Epithelial cell of proximal tubule (primary cell): Measurements from ENCODE around the gene IZUMO1. TPM values are rescaled to one million over a fixed set of nuclear protein-coding genes. Genes with fewer than 3 reads are reported as not detected.
A peak's percentile ranks its signal among the peaks of the same experiment; 100 is the strongest.

Experiments
- DNase-seq: peaks from one replicate; pipeline ENCODE4 v3.0.0-alpha.2; 2011; ENCODE audit warnings: low read depth
- H3K4me3 ChIP-seq: 2 replicates; pipeline ENCODE4 v1.5.1; 2011; ENCODE audit warnings: low read depth, mild to moderate bottlenecking, low read length
- CTCF ChIP-seq: conservative IDR thresholded peaks from 2 replicates; pipeline ENCODE4 v1.5.1; 2012; ENCODE audit warnings: low read depth, mild to moderate bottlenecking, low read length
- total RNA-seq: library from RNA; depleted of rRNA; stranded (reverse); fragments of >200 nt; gene quantifications from 2 replicates; pipeline ENCODE4 v1.2.3, GENCODE V29; 2015

Gene IZUMO1
- total RNA-seq, 1 donor from 2014 or later, result not detected

DNA sequence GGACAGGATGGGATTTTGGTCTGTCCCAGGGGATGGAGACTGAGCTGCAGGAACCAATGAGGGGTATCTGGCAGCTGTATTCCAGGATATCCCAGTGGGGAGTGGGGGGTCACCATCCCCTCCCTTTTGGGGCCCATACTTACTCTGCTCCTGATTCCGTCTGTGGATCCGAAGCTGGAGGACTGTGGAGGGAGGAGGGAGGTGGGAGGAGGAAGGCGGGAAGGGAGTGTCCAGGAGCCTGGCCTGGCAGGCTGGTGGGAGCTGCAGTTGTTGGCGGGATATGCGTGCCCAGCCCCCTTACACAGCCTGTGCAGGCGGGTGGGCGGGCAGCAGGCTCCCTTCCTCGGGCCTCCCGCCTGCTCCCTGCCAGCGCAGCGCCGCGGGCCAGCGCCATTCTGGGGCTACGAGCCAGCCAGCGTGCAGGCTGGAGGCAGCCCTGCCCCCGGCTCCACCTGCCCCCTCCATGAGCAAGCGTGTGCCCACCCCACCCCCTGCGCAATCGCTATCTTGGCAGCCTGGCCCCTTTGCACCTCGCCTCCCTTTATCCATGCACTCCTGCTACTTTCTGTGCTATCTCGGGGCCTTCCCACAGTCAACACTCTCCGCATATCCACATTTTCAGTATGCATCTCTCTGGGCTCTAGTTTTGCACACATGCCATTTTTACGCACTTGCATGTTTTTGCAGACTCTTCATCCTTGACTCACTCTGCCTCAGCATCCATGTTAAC lies 30.0 kb downstream of the IZUMO1 start:
- DNase-seq, result no peak
- no peak overlapping the region for H3K4me3 ChIP-seq
- no peak for TF ChIP-seq CTCF

DNA sequence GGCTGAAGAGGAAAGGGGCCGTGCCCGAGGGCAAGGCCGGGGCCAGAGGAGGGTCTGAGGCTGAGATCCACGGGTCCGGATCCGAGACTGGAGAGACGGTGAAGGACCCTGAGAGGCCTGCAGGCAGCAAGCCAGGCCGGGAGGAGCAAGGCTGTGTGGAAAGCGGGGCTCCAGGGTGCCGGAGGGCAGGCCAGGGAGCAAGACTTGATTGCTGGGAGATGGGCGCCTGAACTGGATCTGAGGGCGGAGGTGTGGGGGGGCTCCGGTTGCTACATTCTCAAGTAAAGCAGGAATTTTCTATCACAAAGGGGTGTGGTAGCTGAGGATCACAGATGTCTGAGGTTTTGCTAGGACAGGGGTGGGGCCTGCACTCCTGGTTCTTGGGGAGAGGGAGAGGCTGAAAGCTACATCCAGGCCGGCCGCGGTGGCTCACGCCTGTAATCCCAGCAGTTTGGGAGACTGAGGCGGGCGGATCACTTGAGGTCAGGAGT lies 31.0 kb downstream of the IZUMO1 start:
- DNase-seq, result no peak
- H3K4me3 ChIP-seq, result no peak overlapping the region
- TF ChIP-seq CTCF, result no peak

DNA sequence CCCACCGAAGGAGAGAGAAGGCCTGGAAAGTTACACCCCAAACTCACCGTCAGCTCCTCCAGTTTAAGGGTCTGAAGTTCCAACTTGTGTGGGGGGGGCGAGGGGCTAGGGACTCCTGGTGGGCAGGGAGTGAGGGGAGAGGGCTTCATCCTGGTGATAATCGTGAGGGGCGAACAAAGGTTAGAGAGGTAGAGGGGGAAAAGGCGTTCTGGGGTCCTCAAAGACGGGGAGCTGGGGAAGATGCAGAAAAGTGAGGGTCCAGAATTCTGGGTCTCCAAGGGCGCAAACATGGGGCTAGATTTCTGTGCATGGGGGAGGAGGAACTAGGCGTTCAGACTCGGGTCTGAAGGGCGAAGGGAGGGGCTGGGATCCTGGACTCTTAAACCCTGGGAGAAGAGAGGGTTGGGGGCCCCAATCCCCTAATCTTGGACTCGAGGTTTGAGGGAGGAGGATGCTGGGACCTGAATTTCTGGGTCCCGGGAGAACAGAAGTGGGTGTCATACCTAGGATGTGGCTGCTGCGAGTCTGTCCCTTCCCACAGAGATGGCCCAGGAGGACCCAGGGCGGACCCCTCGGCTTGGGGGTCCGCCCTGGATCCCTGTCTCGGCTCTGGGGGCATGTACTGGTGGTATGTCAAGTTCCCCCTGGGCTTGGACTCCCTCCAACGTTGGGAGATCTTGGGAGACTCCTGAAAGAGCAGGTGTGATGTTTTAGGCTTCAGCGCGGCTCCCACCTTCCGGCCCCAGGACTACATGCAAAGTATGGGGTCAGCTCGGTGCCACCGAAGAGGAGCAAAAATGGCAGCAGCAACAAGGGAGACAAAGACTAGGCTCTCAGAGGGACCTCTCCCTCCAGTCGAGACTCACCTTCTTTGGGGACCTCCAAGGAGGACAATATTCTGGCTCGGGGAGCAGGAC lies 31.7 kb downstream of the IZUMO1 start:
- H3K4me3 ChIP-seq, result peak overlapping the region; percentile 66
- TF ChIP-seq CTCF, result no peak
- DNase-seq, result no peak

DNA sequence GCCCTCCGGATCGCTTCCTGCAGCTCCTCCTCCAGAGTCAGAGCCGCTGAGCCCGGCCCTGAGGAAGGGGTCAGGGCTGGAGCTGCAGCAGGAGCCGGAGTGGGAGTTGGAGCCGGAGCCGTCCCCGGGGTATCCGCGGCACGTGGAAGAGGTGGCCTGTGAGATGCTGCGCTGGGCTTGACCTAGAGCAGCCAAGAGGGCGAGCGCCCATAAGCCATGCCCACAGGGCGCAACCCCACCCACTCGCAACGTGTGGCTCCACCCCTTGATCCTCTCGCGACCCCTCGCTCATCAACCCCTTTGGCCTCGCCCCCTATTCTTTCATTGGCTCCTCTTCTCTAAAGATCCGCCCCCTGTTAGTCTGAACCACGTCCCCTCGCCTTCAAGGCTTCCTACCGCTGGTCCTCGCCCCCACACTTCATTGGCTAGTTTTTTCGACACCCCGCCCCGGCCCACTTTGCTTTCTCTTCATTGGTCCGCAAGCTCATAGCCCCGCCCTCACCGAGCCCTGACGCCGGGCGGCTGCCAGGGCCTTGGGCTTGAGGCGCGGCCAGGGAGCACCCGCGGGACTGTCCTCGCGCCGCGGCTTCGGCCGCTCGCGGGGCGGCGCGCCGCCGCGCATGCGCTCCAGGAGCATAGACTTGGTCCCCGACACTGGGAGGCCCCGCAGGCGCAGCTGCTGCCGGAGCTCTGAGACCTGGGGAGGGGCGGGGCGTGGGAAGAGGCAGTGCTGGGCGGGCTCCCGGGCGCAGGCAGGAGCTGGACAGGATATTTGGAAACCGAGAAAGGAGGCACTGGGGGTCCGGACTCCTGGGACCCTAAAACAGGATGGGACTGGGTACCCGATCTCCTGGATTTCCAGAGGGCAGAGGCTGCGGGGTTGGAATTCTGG lies 32.6 kb downstream of the IZUMO1 start:
- DNase-seq, result peak; percentile 90
- peak overlapping the region; percentile 83 for H3K4me3 ChIP-seq
- TF ChIP-seq CTCF, result no peak

GRCh38 chr19:48713041-48713863 lies 33.5 kb downstream of the IZUMO1 start:
- TF ChIP-seq CTCF, result peak; percentile 30
- DNase-seq, result no peak
- H3K4me3 ChIP-seq, result peak overlapping the region; percentile 83
